HAP-1 (cell line): Measurements from ENCODE around the gene PPM1E.
A peak's percentile ranks its signal among the peaks of the same experiment; 100 is the strongest.
"Not testable (repeated sequence)": the region's sequence is repeated elsewhere in the genome, so short reads cannot be mapped to it uniquely, and the experiment has no call there.

Source experiments
- DNase-seq, 2 experiments: peaks; one replicate each; pipeline ENCODE4 v3.0.0-alpha.2; 2016 to 2020; ENCODE audit warnings: low spot score in 2 of 2
- H3K27me3 ChIP-seq: fragments of 250-450 bp; sonication (Bioruptor Pico); 2 replicates; pipeline ENCODE4 v1.5.1; 2020; ENCODE audit warnings: low read depth, mild to moderate bottlenecking, moderate library complexity
- H3K36me3 ChIP-seq: fragments of 250-450 bp; sonication (Bioruptor Pico); replicated peaks from 2 replicates; pipeline ENCODE4 v1.5.1; 2020; ENCODE audit warnings: mild to moderate bottlenecking
- H3K4me1 ChIP-seq: fragments of 250-450 bp; sonication (Bioruptor Pico); 2 replicates; pipeline ENCODE4 v1.5.1; 2020; ENCODE audit warnings: mild to moderate bottlenecking
- H3K4me3 ChIP-seq: fragments of 250-450 bp; sonication (Bioruptor Pico); 2 replicates; pipeline ENCODE4 v1.5.1; 2020; ENCODE audit warnings: mild to moderate bottlenecking, moderate library complexity
- H3K9me3 ChIP-seq: fragments of 250-450 bp; sonication (Bioruptor Pico); 2 replicates; pipeline ENCODE4 v1.5.1; 2020; ENCODE audit warnings: mild to moderate bottlenecking, moderate library complexity
- in situ Hi-C: fragments of 300-500 bp; cut with MboI; formaldehyde crosslinking; loops from 3 replicates; pipeline ENCODE4 v1.14.3; 2020; ENCODE audit warnings: low sequenced_read_pairs, inconsistent platforms, mixed read lengths

Gene PPM1E

GRCh38 chr17:58756246-58757161, 850 bp downstream of the PPM1E start:
- DNase-seq: peak; percentile 48 to 58
- H3K4me3 ChIP-seq: peak overlapping the region; percentile 82
- no peaks in the 10 kb centered on the region for H3K9me3 ChIP-seq
- peaks cover 3% of the 10 kb centered on the region; the same call in 1 of the 2 replicates for H3K36me3 ChIP-seq
- H3K4me1 ChIP-seq: peaks cover 12% of the 10 kb centered on the region
- H3K27me3 ChIP-seq: no peaks in the 10 kb centered on the region
- in situ Hi-C loops: no loop called here

- peak in 1 of 2 experiments; percentile 67 for DNase-seq
- Histone ChIP-seq H3K4me1 (peaks cover 12% of the 10 kb centered on the region), H3K4me3 (peak overlapping the region; percentile 82), H3K36me3 (peaks cover 3% of the 10 kb centered on the region; the same call in 1 of the 2 replicates), H3K27me3 (no peaks in the 10 kb centered on the region), H3K9me3 (no peaks in the 10 kb centered on the region)
- in situ Hi-C loops: no loop called here
Measured at GRCh38 chr17:58757162-58757613, 1.5 kb downstream of the PPM1E start.

- peaks cover 3% of the 10 kb centered on the region; the same call in 1 of the 2 replicates for H3K36me3 ChIP-seq
- DNase-seq: no peak
- in situ Hi-C loops: no loop called here
- H3K4me1 ChIP-seq: peaks cover 7% of the 10 kb centered on the region
- H3K27me3 ChIP-seq: no peaks in the 10 kb centered on the region
- no peaks in the 10 kb centered on the region for H3K9me3 ChIP-seq
- H3K4me3 ChIP-seq: no peak overlapping the region
Measured at GRCh38 chr17:58758890-58759289, 3.2 kb downstream of the PPM1E start.

- in situ Hi-C loops: no loop called here
- Histone ChIP-seq H3K4me1 (peaks cover 7% of the 10 kb centered on the region), H3K27me3 (no peaks in the 10 kb centered on the region), H3K4me3 (no peak overlapping the region), H3K36me3 (peaks cover 3% of the 10 kb centered on the region; the same call in 1 of the 2 replicates), H3K9me3 (no peaks in the 10 kb centered on the region)
- no peak for DNase-seq
Measured at GRCh38 chr17:58759522-58759921, 3.9 kb downstream of the PPM1E start.

GRCh38 chr17:58760248-58760647, 4.6 kb downstream of the PPM1E start:
- peaks cover 7% of the 10 kb centered on the region for H3K4me1 ChIP-seq
- no peaks in the 10 kb centered on the region for H3K9me3 ChIP-seq
- DNase-seq: no peak
- in situ Hi-C loops: no loop called here
- no peak overlapping the region for H3K4me3 ChIP-seq
- H3K27me3 ChIP-seq: no peaks in the 10 kb centered on the region
- peaks cover 3% of the 10 kb centered on the region; the same call in 1 of the 2 replicates for H3K36me3 ChIP-seq

GRCh38 chr17:58763263-58763662, 7.6 kb downstream of the PPM1E start:
- Histone ChIP-seq H3K27me3 (no peaks in the 10 kb centered on the region), H3K4me1 (no peaks in the 10 kb centered on the region; the same call in 1 of the 2 replicates), H3K36me3 (no peaks in the 10 kb centered on the region), H3K4me3 (no peak overlapping the region), H3K9me3 (no peaks in the 10 kb centered on the region)
- in situ Hi-C loops: no loop called here
- no peak for DNase-seq

GRCh38 chr17:58764373-58764772, 8.7 kb downstream of the PPM1E start:
- Histone ChIP-seq H3K9me3 (no peaks in the 10 kb centered on the region), H3K27me3 (no peaks in the 10 kb centered on the region), H3K4me1 (no peaks in the 10 kb centered on the region; the same call in 1 of the 2 replicates), H3K36me3 (no peaks in the 10 kb centered on the region), H3K4me3 (no peak overlapping the region)
- no peak for DNase-seq
- in situ Hi-C loops: no loop called here

GRCh38 chr17:58778482-58778881, 22.8 kb downstream of the PPM1E start:
- H3K27me3 ChIP-seq, H3K36me3 ChIP-seq, H3K9me3 ChIP-seq, H3K4me1 ChIP-seq, in situ Hi-C loops, DNase-seq, H3K4me3 ChIP-seq: not testable (repeated sequence)

- Histone ChIP-seq H3K4me1 (peaks cover 6% of the 10 kb centered on the region), H3K27me3 (no peaks in the 10 kb centered on the region), H3K36me3 (no peaks in the 10 kb centered on the region), H3K9me3 (no peaks in the 10 kb centered on the region), H3K4me3 (no peak overlapping the region)
- in situ Hi-C loops: no loop called here
- DNase-seq: no peak
Measured at GRCh38 chr17:58779446-58779845, 23.8 kb downstream of the PPM1E start.

GRCh38 chr17:58783380-58783779, 27.7 kb downstream of the PPM1E start:
- peak in 1 of 2 experiments; percentile 50 for DNase-seq

GRCh38 chr17:58785097-58785496, 29.4 kb downstream of the PPM1E start:
- Histone ChIP-seq H3K9me3 (no peaks in the 10 kb centered on the region), H3K36me3 (no peaks in the 10 kb centered on the region), H3K4me3 (no peak overlapping the region), H3K4me1 (peaks cover 17% of the 10 kb centered on the region), H3K27me3 (no peaks in the 10 kb centered on the region)
- DNase-seq: no peak
- in situ Hi-C loops: no loop called here

More at GRCh38 chr17:58783380-58783779, 27.7 kb downstream of the PPM1E start:
- in situ Hi-C loops: no loop called here
- peaks cover 17% of the 10 kb centered on the region for H3K4me1 ChIP-seq
- H3K36me3 ChIP-seq: no peaks in the 10 kb centered on the region
- H3K9me3 ChIP-seq: no peaks in the 10 kb centered on the region
- H3K4me3 ChIP-seq: no peak overlapping the region
- no peaks in the 10 kb centered on the region for H3K27me3 ChIP-seq

- H3K4me3 ChIP-seq: no peak overlapping the region
- no peaks in the 10 kb centered on the region for H3K36me3 ChIP-seq
- H3K27me3 ChIP-seq: no peaks in the 10 kb centered on the region
- in situ Hi-C loops: no loop called here
- no peaks in the 10 kb centered on the region for H3K9me3 ChIP-seq
- peaks cover 17% of the 10 kb centered on the region for H3K4me1 ChIP-seq
- no peak for DNase-seq
Measured at GRCh38 chr17:58786586-58787295, 31.1 kb downstream of the PPM1E start.

GRCh38 chr17:58788199-58788598, 32.5 kb downstream of the PPM1E start:
- no peaks in the 10 kb centered on the region for H3K36me3 ChIP-seq
- DNase-seq: no peak
- peaks cover 16% of the 10 kb centered on the region for H3K4me1 ChIP-seq
- H3K9me3 ChIP-seq: no peaks in the 10 kb centered on the region
- H3K27me3 ChIP-seq: no peaks in the 10 kb centered on the region
- in situ Hi-C loops: no loop called here
- no peak overlapping the region for H3K4me3 ChIP-seq

GRCh38 chr17:58789160-58789559, 33.5 kb downstream of the PPM1E start:
- Histone ChIP-seq H3K4me1 (peaks cover 12% of the 10 kb centered on the region), H3K9me3 (no peaks in the 10 kb centered on the region), H3K36me3 (no peaks in the 10 kb centered on the region; the same call in 1 of the 2 replicates), H3K27me3 (no peaks in the 10 kb centered on the region), H3K4me3 (no peak overlapping the region)
- in situ Hi-C loops: no loop called here
- no peak for DNase-seq
